HG03558 (cell line): ENCODE data around the gene PERP.
"Not testable (repeated sequence)": the region's sequence is repeated elsewhere in the genome, so short reads cannot be mapped to it uniquely, and the experiment has no call there.

Experiments used
- ATAC-seq: cut with Tn5 transposase; IDR thresholded peaks from one replicate; pipeline ENCODE4 v1.9.1; 2021; ENCODE audit warnings: moderate number of reproducible peaks; ENCODE audit not compliant: unreplicated experiment; ENCODE audit errors: extremely low read depth

PERP gene

DNA sequence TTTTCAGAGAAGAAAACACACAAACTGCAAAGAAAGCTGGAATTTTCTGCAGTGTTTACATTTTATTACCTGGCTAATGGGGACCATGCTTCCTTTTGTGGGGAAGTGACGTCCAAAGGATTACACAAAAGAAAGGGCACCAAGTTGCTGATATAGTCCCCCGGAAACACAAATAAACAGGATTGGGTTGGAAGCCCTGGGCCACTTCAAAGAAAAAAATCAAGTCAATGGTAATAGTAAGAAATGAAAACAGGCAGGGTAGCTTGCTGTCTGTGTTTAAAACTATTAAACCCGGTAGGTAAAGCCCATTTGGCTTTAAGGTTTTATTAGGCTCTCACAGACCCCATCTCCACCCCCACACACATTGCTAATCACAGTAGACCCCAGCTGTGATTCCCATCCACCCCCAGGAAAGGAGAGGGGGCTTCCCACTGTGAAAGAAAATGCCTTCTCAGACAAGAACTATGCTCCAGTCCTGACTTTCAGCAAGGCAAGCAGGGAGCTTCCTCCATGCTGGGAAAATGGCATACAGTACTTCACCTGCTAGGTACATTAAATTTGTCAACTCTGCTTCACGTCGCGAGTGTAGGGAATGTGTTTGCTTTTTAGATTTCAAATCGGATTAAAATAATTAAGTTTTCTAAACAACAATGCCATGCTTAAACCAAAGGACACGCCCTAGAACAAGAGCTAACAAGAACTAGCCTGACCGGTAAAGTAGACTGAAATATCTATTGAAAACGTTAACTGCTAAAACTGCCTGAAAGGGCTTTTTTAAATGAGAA, 1.1 kb downstream of the PERP start:
- no peak for ATAC-seq

DNA sequence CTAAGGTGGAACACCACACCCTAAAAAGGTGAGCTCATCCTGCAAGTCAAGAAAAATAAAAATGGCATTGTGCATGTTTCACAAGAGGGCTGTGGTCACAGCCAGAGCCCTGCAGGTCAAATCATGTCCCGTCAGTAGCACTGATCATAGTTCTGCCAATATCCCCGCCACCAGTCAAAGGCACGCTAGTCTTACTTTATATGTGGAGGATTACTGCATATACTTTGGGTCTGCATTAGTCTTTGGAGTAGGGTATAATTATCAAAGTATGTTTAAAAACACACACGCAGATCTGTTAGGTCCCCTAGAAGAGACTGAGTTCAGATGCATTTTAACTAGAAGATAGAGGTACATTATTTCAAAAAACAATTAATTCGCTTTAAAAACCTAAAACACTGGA, 1.8 kb downstream of the PERP start:
- ATAC-seq: no peak

DNA sequence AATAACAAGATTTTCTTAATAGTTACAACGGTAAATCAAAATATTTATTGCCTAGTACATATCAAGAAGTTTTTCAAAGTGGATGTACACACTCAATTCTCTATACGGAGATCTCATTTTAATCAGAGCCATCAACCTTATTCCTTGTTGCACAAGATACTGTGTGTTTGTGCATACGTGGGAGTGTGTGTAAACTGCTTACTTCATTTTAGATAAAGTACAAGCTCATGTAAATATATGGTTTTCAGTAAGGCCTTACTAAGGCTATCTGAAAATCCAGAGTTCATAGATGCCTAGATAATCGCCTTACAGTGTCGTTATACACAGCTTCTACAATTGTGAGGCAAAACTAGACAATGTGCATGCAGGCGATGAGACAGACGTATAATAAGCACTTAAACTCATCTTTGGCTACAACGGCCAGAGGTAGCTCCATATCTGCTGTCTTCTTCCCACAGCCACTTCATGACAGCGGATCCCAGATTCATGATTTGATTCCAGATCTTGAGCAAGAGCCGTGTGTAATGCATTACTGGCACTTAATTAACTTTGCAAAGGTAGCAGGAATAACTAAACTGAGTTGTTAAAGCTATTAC, 2.5 kb downstream of the PERP start:
- no peak for ATAC-seq

DNA sequence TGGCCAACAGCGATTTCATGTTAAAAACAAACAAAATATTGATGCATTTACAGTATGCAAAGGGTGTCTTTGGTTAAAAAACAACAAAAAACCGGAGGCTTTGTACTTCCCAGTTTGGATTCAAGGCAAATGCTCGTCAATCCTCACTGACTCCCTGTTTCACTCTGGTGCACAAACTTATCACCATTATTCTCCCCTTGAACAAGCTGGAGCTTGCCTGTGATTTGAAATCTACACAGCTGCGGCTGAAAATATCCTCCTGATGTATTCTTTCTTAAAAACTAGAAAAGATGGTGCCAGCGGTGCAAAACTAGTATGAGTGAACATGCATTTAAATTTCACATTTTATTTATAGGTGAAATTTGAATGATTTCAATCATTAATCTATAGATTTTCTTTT, 3.3 kb downstream of the PERP start:
- no peak for ATAC-seq

DNA sequence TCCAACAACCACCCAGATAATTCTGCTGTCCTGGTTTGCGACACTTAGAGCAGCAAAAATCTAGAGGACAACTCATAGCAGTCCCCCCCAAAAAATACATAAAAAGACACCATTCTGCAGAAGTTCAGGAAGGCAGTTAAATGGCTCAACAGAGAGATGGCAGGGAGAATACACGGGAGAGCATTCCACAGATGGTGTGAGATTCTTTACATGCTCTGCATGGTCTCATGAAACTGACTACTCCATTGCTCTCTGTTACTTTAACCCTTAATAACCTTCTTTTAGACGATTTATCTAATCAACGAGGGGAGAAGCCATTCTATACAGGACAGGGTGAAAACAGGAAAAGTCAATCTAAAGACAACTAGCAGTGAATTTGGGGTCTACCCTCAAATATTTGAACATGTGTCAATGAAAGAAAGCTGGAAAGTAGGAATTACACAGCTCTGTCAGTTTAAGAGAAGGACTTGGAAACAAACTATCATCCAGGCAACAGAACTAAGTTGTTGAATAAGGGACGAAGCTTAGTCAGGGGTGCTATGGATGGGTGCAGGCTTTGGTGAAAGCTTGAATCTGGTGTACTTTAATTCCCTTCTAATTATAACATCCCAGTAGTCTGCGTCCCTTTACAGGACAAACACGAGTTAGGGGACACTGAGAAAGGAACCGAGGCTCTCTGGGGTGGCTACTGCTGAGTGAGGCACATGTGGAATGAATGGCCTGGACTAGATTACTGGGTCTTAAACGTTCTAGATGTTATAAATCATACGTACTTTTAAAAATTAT, 5.1 kb downstream of the PERP start:
- ATAC-seq: no peak

DNA sequence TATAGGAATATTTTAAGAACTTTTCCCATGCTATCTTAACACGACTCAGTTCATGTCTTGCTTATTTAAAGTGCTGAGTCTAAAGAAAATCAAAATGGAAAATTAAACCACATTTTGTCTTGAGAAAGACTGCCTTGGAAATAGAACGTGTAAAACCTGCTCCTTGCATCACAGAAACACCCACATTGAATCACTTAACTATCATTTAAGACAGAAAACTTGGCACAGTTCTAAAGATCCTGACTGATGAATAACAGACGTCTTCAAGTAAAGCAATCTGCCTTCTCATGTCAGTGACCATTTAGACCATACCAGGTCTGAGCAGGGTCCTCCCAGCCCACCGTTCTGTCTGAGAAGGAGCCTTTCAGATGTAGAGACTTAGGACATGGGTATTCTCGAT, 7.4 kb downstream of the PERP start:
- ATAC-seq: no peak

DNA sequence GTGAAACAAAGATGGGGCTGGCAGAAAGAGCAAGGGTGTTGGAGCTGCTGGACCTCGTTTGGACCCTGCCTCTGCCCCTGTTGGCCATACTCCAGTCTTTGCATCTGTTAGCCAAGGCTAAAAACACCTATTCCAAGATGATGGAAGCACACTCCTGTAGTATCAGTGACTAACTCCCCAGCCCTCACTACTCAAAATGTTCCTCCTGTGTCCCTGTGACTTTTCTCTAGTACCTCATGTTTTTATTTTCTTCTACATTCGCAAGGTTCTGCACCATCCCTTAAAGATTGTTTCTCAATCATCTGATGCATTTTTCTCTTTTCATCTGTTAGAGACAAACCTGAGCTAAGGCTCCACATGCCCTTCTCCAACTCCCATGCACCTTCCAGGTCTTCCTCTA, 8.9 kb downstream of the PERP start:
- ATAC-seq: no peak

DNA sequence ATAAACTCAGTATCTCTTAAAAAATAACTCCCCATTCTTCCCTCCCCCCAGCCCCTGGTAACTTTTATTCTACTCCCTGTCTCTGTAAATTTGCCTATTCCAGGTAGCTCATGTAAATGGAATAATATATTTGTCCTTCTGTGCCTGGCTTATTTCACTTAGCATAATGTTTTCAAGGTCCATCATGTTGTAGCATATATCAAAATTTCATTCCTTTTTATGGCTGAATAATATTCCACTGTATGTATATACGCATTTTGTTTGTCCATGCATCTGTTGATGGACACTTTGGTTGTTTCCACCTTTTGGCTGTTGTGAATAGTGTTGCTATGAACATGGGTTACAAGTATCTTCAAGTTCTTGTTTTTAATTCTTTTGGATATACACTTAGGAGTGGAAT, 13.0 kb downstream of the PERP start:
- ATAC-seq: no peak

DNA sequence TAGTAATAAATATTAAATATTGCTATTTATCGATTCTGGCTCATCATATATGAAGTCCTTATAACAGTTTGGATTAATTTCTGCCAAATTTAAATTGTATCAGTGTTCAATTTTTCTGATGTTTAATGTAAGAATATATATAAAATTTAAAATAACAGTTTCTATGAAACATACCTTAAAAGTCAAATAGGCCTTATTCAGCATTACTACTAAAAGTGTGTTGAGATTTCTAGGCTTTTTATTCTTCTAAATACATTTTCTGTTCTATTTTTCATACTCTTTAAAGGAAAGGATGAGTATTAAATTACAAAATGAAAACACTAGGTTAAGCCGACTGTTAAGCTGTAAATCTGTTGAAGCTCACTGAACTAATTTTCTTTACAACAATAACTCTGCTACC, 13.6 kb downstream of the PERP start:
- no peak for ATAC-seq

DNA sequence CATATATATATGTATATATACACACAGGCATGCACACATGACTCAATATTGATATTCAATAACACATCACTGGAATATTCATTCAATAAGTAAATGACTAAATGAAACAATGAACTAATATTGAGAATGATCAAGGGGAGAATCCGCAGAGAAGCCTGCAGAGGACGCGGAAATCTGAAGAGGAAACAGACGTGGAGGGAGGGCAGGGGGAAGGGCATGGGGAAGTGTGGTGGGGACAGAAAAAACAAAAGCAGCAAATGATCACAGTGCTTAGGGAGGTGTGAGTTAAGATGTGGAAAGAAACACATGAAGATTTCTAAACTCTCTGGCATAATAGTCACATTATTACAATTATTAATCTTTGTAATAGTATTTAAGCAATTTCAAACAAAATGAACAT, 14.5 kb downstream of the PERP start:
- no peak for ATAC-seq

DNA sequence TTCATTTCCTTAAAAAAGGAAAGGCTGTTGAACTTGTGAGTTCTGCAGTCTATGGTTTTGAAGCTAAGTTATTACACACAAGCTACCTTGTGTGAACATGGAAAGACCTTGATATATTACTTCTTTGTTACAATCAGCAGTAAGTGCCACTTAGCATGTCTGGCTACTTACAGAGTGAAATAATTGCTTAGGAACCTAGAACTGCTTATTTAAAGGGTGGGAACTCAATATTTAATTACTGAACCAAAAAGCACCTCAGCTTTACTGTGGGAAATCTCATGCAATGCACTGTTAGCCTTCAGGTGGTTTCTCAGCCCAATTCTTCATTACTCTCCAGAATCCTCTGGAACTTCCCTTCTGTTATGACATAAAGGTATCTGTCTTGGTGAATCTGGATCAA, 17.9 kb downstream of the PERP start:
- ATAC-seq: no peak

DNA sequence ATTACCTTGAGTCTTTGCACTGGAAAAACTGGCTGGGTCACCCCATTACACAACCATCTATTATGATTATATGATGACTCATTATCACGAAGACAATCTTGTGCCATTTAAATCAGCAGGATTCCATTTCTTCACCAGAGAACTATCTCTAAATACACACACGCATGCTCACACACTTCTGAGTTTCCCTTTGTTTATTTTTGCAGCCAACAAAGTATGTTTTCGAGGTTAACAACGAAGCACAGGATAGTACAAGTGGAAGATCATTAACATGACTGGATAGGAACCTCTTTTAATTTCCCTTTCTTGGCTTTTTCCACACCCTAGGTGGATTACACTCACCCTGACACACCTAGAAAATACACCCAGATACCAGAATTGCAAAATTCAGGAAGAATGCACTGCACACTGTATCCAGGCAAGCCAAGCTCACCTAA, 18.9 kb downstream of the PERP start:
- ATAC-seq: no peak

DNA sequence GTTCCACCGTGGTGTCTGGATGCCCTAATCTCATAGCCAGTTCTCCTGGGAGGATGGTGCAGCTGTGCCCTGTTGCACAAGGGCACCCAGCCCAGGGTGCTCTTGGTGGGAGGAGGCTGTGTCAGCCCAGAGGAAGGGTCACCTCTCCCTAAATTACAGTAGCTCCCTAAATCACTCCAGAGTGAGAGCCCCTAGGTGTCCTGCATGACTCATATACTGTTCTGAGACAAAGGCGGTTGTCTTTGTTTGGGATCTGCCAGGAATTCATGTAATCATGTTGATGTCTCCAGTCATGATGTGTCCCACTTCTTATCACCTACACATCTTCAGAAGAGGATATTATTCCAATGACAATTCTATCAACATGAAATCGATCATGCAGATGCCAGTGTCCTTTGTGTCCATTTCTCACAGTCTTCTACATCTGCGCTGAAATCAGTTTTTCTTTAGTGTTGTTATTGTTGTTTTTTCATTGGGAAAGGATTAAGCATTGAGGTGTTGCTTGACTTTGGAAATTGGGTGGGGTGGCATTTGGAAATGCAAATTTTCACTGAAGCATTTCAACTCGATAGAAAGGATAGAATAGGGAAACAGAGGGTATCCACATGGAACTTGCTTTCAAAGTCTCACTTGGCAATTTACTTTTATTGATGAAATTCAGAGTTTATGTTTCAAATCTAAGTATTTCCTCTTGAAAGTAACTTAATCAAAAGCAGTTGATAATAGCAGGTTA, 19.5 kb downstream of the PERP start:
- no peak for ATAC-seq

DNA sequence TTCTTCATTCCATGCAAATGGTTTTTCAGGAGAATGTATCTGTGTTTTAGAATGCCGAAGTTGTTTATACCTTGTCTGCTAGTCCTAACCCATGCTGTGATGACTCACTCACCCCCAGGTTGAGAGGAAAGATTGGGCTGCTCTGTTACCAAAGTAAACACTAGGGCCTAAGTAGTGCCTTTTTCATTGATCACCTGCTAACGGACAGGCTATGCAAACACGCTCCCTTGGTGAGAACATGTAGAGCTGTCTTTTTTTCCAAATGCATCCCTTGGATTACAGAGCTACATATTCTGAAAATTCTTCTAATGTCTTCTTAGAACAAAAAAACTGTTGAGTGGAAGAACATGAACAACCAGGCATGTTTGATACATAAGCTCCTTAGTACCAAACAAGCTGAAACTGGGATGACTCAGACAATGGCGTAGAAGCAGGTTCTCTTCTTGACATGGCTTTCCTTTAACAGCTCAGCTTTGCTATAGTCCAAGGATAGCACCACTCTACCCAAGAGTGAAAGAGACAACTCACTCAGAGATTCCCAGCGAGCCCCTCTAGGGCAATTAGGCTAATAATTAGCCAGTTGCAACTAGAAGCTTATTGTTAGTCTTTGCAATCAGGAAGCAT, 20.5 kb downstream of the PERP start:
- ATAC-seq: no peak

DNA sequence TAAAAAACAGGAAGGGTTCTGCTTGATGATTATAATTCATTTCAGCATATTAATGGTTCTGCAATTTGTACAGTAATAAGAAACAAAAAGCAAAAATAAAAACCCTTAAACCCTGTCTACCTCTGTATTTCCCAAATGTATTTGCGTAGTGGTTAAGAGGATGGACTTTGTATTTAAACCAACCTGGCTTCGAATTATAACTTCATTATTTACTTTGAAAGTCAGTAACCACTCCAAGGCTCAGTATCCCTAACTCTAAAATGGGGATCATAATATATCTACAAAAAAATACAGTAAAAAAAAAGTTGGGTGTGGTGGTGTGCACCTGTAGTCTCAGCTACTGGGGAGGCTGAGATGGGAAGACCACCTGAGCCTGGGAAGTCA, 21.4 kb downstream of the PERP start:
- no peak for ATAC-seq

DNA sequence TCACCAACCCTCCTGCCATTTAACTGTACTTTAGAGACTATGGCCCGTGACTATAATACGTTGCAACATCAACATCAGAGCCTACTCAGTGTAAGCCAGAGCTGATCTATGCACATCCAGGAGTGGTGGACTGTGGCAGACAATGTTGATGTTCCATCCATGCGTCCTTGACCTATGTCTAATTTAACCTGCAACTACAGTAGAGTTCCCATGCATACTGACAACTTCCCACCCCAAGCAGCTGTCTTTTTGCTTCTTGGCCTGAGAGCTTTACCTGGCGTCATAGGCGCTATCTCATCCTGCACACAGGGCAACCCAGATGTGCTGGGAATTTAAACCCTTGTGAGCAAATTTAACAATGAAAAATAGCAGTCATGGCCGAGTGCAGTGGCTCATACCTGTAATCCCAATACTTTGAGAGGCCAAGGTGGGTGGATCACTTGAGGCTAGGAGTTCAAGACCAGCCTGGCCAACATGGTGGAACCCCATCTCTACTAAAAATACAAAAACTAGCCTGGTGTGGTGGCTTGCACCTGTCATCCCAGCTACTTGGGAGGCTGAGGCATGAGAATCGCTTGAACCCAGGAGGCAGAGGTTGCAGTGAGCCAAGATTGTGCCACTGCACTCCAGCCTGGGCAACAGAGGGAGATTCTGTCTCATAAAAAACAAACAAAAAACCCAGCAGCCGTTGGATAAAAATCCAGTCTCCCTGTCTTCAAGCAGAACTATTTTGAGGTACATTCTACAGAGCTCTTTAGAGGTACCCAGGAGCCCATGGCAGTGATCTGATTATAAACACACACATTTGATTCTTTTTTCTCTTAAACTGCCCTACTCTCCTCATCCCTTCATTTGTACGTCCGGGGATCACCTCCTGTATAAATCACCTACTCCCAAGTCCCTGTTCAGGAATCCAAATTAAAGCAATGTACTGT, 22.0 kb downstream of the PERP start:
- ATAC-seq: no peak

DNA sequence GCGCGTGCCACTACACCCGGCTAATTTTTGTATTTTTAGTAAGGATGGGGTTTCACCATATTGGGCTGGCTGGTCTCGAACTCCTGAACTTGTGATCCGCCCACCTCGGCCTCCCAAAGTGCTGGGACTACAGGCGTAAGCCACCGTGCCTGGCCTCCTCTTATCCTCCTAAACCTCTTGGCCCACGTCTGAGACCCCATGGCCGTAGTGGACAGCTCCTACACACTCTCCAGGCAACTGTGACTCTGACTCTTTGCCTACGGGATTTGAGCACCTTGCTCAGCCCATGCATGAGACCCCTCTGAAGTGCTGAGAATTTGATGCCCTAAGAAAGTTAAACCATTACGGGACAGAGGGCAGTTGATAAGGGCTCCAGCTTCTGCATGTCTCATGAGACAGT, 25.0 kb downstream of the PERP start:
- no peak for ATAC-seq

DNA sequence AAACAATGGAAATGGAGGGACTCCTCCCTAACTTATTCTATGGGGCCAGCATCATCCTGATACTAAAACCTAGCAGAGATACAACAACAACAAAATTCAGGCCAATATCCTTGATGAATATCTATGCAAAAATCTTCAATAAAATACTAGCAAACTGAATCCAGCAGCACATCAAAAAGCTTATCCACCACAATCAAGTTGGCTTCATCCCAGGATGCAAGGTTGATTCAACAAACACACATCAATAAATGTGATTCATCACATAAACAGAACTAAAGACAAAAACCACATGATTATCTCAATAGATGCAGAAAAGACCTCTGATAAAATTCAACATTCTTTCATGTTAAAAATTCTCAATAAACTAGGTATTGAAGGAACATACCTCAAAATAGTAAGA, 27.7 kb downstream of the PERP start:
- not testable (repeated sequence) for ATAC-seq

DNA sequence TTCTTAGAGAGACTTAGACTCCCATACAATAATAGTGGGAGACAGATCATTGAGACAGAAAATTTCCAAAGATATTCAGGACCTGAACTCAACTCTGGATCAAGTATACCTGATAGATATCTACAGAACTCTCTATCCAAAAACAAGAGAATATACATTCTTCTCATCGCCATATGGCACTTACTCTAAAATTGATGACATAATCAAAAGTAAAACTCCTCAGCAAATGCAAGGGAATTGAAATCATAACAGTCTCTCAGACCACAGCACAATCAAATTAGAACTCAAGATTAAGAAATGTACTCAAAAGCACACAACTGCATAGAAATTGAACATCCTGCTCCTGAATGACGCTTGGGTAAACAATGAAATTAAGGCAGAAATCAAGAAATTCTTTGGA, 28.7 kb downstream of the PERP start:
- ATAC-seq: no peak
